ENCODE results near the gene SLC18B1.

Gene SLC18B1

GRCh38 chr6:132797951-132798868 lies at the start of gene SLC18B1:
Gene SLC18B1, minus strand, starts transcription at chr6:132798637. Its CDS starts 181 bp downstream, at chr6:132798456.
- peak within 1 kb of the TSS; percentile 59 for H3K4me3 ChIP-seq (ENCODE audit: low read depth, low read length)
- peak; percentile 26 for DNase-seq (ENCODE audit: low read depth)
- TF ChIP-seq CTCF (IDR thresholded peaks at IDR 0.05; ENCODE audit: low read depth, low read length) (no peak), MAX (IDR thresholded peaks at IDR 0.05; ENCODE audit: low read depth, low read length) (no peak), MYC (IDR thresholded peaks at IDR 0.05; ENCODE audit: low read depth, low read length) (no peak), POLR2A (IDR thresholded peaks at IDR 0.05; ENCODE audit: extremely low read depth, insufficient read length) (no peak)

- no peak overlapping the region for H3K4me3 ChIP-seq (ENCODE audit: low read depth, low read length)
- no peak for DNase-seq (ENCODE audit: low read depth)
- no peak for TF ChIP-seq POLR2A (IDR thresholded peaks at IDR 0.05; ENCODE audit: extremely low read depth, insufficient read length)
- TF ChIP-seq MYC (IDR thresholded peaks at IDR 0.05; ENCODE audit: low read depth, low read length), result no peak
- TF ChIP-seq MAX (IDR thresholded peaks at IDR 0.05; ENCODE audit: low read depth, low read length), result no peak
- TF ChIP-seq CTCF (IDR thresholded peaks at IDR 0.05; ENCODE audit: low read depth, low read length), result no peak
Observed at GRCh38 chr6:132843316-132844035, 45.0 kb upstream of the SLC18B1 start.

GRCh38 chr6:132841966-132842365 lies 43.5 kb upstream of the SLC18B1 start:
- TF ChIP-seq CTCF (IDR thresholded peaks at IDR 0.05; ENCODE audit: low read depth, low read length), result no peak
- no peak for DNase-seq (ENCODE audit: low read depth)
- no peak overlapping the region for H3K4me3 ChIP-seq (ENCODE audit: low read depth, low read length)

GRCh38 chr6:132832891-132833290 lies 34.5 kb upstream of the SLC18B1 start:
- H3K4me3 ChIP-seq (ENCODE audit: low read depth, low read length), result no peak overlapping the region
- TF ChIP-seq MAX (IDR thresholded peaks at IDR 0.05; ENCODE audit: low read depth, low read length) (no peak), POLR2A (IDR thresholded peaks at IDR 0.05; ENCODE audit: extremely low read depth, insufficient read length) (no peak), MYC (IDR thresholded peaks at IDR 0.05; ENCODE audit: low read depth, low read length) (no peak), CTCF (IDR thresholded peaks at IDR 0.05; ENCODE audit: low read depth, low read length) (no peak)
- DNase-seq (ENCODE audit: low read depth), result no peak

GRCh38 chr6:132830334-132830751 lies 31.9 kb upstream of the SLC18B1 start:
- TF ChIP-seq CTCF (IDR thresholded peaks at IDR 0.05; ENCODE audit: low read depth, low read length) (peak; percentile 40), POLR2A (IDR thresholded peaks at IDR 0.05; ENCODE audit: extremely low read depth, insufficient read length) (no peak)
- no peak overlapping the region for H3K4me3 ChIP-seq (ENCODE audit: low read depth, low read length)
- peak; percentile 24 for DNase-seq (ENCODE audit: low read depth)

Measured in NB4 (cell line).